GM12875 (cell line): ENCODE data around the gene DEFB129.
"Not testable (repeated sequence)": the region's sequence is repeated elsewhere in the genome, so short reads cannot be mapped to it uniquely, and the experiment has no call there.

Experiments
- H3K4me3 ChIP-seq: one replicate; pipeline ENCODE4 v1.5.1; 2011; ENCODE audit warnings: low read depth, low read length, control low read depth
- TF ChIP-seq, protein P1 (sequence below): IDR thresholded peaks from 2 replicates; pipeline ENCODE4 v1.5.1; 2011; ENCODE audit warnings: low read depth, mild to moderate bottlenecking, control low read depth, inconsistent platforms, low read length, moderate library complexity, borderline replicate concordance; ENCODE audit not compliant: insufficient read depth

Gene DEFB129

DNA sequence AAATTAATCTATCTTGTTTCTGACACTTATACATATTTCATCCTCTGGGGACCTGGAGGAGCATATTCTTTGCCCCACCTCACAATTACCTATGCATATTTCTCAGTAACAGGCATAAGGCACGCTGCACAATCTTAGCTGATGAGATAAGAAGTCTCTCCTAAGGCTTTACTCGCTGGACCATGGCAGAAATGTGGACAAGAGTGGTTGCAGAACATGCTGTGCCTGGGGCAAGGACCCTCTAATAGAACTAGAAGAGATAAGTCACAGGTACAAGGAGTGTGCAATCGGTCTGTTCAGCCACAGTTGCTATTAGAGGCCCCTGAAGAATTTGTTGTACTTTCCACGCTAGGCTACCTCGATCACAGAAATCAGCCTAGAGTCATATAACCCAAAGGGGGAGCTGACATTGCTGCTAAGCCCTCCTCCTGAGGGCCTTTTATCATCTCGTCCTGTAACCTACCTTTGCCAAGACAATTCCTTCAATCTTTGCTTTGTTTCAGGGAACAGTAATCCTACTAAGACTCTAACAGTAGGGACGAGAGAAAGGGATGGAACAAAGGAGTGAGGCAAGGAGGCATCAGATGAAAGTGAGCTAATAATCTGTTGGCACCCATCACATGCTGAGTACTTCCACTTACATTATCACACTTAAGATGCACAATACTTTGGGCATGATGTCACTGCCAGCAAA is 16.1 kb upstream of the DEFB129 start:
- TF ChIP-seq, protein P1, sequence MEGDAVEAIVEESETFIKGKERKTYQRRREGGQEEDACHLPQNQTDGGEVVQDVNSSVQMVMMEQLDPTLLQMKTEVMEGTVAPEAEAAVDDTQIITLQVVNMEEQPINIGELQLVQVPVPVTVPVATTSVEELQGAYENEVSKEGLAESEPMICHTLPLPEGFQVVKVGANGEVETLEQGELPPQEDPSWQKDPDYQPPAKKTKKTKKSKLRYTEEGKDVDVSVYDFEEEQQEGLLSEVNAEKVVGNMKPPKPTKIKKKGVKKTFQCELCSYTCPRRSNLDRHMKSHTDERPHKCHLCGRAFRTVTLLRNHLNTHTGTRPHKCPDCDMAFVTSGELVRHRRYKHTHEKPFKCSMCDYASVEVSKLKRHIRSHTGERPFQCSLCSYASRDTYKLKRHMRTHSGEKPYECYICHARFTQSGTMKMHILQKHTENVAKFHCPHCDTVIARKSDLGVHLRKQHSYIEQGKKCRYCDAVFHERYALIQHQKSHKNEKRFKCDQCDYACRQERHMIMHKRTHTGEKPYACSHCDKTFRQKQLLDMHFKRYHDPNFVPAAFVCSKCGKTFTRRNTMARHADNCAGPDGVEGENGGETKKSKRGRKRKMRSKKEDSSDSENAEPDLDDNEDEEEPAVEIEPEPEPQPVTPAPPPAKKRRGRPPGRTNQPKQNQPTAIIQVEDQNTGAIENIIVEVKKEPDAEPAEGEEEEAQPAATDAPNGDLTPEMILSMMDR, result no peak
- no peak overlapping the region for H3K4me3 ChIP-seq

DNA sequence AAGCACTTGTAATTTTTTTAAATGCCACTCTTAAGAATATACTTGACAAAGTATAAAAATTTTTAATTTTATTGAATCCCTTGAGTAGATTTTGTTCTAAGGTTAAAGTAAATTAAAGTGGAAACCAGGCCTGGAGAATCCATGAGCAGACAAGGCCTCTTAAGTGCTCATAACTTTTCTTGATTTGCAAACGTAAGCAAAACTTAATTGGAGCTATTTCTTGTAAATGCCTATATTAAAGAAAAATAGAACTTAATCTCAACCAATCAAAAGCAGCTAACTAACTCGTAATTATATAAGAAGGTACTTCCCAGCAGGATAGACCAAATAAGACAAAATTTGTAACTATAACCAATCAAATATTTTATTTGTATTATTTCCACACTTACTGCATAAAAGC is 12.7 kb upstream of the DEFB129 start:
- H3K4me3 ChIP-seq, result no peak overlapping the region
- TF ChIP-seq, protein P1, result no peak

DNA sequence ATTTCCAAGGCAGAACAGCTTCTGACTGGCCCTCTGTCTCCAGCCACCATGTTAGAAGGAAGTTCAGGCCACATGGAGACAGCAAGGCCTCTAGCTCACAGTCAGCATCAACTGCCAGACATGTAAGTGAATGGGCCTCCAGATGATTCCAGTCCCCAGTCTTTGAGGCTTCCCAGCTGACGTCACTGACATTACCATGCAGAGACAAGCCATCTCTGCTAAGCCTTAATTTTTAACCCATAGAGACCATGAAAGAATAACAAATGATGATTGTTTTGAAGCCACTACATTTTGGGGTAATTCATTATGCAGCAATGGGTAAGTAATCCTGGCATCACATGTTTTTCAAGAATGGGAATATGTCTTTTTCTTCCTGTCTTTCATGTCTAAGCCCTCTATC is 11.3 kb upstream of the DEFB129 start:
- no peak overlapping the region for H3K4me3 ChIP-seq
- TF ChIP-seq, protein P1, result no peak

DNA sequence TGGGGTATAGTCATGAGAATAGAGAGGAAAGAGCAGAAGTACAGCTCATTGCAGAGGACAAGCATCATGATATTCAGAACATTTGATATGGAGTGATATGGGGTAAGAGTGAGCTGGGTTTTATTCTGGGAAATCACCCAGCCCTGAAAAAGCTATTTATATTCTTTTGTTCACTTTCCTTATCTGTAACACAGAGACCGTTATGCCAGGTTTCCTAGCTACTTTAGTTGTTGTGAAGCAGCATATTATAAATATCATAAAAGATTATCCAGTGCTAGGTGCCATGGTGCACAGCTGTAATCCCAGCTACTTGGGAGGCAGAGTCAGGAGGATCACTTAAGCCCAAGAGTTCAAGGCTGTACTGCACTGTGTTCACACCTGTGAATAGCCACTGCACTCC is 9.8 kb upstream of the DEFB129 start:
- no peak overlapping the region for H3K4me3 ChIP-seq
- TF ChIP-seq, protein P1, result no peak

DNA sequence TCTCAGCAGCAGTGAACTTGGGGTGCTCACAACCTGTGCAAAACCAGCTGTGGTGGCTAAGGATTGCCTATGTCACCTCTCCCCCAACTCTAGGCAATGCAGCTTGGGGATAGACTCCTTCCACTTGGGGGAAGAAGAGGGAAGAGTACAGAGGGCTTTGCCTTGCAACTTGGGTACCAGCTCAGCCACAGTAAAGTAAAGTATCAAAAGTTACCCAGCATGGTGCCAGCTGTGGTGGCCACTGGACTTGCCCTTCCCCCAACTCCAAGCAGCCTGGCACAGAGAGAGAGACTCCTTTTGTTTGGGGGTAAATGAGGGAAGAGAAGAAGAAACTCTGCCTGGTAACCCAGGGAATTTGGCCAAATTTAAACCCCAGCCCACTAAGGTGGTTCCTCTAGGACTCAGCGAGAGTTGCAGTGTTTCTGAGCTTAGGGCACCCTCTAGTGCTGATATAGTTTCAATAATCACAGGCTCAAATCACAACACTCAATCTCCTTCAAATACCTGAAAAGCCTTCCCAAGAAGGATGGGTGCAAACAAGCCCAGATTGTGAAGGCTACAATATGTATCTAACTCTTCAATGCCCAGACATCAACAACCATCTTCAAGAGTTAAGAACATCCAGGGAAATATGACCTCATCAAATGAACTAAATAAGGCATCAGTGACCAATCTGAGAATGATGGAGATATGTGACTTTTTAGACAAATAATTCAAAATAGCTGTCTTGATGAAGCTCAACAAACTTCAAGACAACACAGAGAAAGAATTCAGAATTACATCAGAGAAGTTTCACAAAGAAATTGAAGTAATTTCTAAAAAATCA is 7.6 kb upstream of the DEFB129 start:
- H3K4me3 ChIP-seq, result no peak overlapping the region
- TF ChIP-seq, protein P1, result no peak

DNA sequence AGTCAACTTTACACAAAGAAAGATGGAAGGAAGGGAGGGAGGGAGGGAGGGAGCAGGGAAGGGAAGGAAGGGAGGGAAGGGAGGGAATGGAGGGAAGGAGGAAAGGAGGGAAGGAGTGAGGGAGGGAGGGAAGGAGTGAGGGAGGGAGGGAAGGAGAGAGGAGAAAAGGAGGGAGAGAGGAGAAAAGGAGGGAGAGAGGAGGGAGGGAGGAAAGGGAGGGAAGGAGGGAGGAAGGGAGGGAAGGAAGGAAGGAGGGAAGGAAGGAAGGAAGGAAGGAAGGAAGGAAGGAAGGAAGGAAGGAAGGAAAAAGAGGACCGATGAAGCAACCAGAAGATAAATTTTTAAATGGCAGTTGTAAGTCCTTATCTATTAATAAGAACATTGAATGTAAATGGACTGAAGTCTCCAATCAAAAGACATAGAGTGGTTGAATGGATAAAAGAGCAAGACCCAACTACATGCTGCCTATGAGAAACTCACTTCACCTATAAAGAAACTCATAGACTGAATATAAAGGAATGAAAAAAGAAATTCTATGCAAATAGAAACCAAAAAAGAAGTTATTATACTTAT is 5.7 kb upstream of the DEFB129 start:
- no peak overlapping the region for H3K4me3 ChIP-seq

DNA sequence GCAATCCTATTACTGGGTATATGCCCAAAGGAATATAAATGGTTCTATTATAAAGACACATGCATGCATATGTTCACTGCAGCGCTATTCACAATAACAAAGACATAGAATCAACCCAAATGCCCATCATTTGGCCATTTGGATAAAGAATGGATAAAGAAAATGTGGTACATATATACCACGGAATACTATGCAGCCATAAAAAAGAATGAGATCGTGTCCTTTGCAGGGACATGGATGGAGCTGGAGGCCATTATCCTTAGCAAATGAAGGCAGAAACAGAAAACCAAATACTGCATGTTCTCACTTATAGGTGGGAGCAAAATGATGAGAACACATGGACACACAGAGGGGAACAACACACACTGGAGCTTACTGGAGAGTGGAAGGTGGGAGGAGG is 1.2 kb upstream of the DEFB129 start:
- not testable (repeated sequence) for H3K4me3 ChIP-seq

More for the DNA sequence above, 5.7 kb upstream of the DEFB129 start:
- TF ChIP-seq, protein P1, result no peak
